GM18511 (cell line): ENCODE data around the gene REG3A.

ENCODE experiments used
- ATAC-seq: cut with Tn5 transposase; IDR thresholded peaks from one replicate; pipeline ENCODE4 v1.9.1; 2021; ENCODE audit warnings: mild to moderate bottlenecking, moderate library complexity; ENCODE audit not compliant: unreplicated experiment

The REG3A gene

GRCh38 chr2:79122676-79123075, 36.9 kb downstream of the REG3A start:
- no peak for ATAC-seq

- ATAC-seq: no peak
Observed at GRCh38 chr2:79120194-79120713, 39.3 kb downstream of the REG3A start, which contains the start of gene REG1A. REG1A (plus strand) TSS chr2:79120488; CDS start chr2:79120862, 374 bp downstream.

GRCh38 chr2:79116997-79117928, 42.3 kb downstream of the REG3A start:
- no peak for ATAC-seq

GRCh38 chr2:79114797-79115494, 44.6 kb downstream of the REG3A start:
- ATAC-seq: no peak

GRCh38 chr2:79112269-79112668, 47.3 kb downstream of the REG3A start:
- no peak for ATAC-seq
